IPS DF 6.9 (cell line): ENCODE measurements around the gene BRF1.

Experiments
- DNase-seq: peaks from one replicate; pipeline ENCODE4 v3.0.0-alpha.2; 2013; ENCODE audit warnings: low read depth, low spot score
- H3K27ac ChIP-seq: one replicate; pipeline ENCODE4 v1.5.1; 2013; ENCODE audit warnings: low read length, control low read depth
- H3K27me3 ChIP-seq: 2 replicates; pipeline ENCODE4 v1.6.1; 2013; ENCODE audit warnings: mild to moderate bottlenecking, low read length; ENCODE audit not compliant: control insufficient read depth, insufficient read depth
- H3K36me3 ChIP-seq: 2 replicates; pipeline ENCODE4 v1.6.1; 2013; ENCODE audit warnings: low read length; ENCODE audit not compliant: control insufficient read depth, insufficient read depth
- H3K4me1 ChIP-seq: 2 replicates; pipeline ENCODE4 v1.6.1; 2013; ENCODE audit warnings: low read length; ENCODE audit not compliant: control insufficient read depth, insufficient read depth
- H3K4me3 ChIP-seq: 2 replicates; pipeline ENCODE4 v1.5.1; 2013; ENCODE audit warnings: mild to moderate bottlenecking, low read length
- H3K9me3 ChIP-seq: 2 replicates; pipeline ENCODE4 v1.6.1; 2013; ENCODE audit warnings: low read length, inconsistent platforms; ENCODE audit not compliant: control insufficient read depth, insufficient read depth
- WGBS: extraction: QIAGEN DNeasy Blood & Tissue Kit; methylation state at CpG from one replicate; pipeline ENCODE4 v1.1.7; 2013; ENCODE audit warnings: mixed read lengths, missing lambda C conversion rate; ENCODE audit not compliant: insufficient read length, insufficient coverage; 5-methylcytosine and 5-hydroxymethylcytosine counted together

BRF1 gene

DNA sequence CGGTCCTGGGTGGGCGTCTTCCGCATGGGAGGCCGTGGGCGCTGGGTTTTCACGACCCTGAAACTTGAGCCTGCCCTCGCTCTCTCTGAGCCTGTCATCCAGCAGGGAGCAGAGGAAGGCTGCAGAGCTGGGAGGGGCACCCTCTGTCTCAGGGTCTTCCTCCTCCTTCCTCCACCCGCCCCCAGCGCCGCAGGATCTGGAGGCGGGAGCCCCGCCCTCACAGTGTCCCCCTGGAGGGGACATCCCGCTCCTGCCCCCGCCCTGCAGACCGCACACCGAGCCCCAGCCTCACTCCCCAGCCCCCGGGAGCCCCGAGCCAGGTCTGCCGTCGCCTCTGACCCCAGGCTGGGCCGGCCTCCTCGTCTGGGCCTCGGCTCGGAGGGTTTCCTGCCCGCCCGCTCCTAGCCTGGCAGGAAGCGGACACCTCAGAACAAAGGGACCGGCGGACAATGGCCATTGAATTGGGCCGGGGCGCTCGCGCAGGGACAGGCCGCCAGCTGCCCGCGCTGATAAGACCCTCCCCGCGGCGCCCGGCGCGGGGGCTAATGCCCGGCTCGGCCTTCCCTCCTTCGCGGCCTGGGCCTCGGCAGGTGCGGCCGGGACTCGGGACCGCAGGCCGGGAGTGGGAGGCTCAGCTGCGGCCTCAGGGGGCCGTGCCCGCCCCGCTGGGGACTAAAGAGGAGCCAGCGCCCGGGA is 104.4 kb downstream of the BRF1 start:
- no peak overlapping the region for H3K27ac ChIP-seq
- H3K4me3 ChIP-seq, result peak overlapping the region; percentile 6; the same call in 1 of the 2 replicates
- no peaks in the 10 kb centered on the region for H3K9me3 ChIP-seq
- WGBS, result no CpG with 5 or more reads among the region's 58 CpGs
- no peak for DNase-seq
- peaks cover 9% of the 10 kb centered on the region; the same call in 1 of the 2 replicates for H3K4me1 ChIP-seq
- H3K36me3 ChIP-seq, result no peaks in the 10 kb centered on the region
- no peaks in the 10 kb centered on the region for H3K27me3 ChIP-seq

- Histone ChIP-seq H3K4me3 (no peak overlapping the region), H3K27me3 (no peaks in the 10 kb centered on the region), H3K4me1 (peaks cover 9% of the 10 kb centered on the region; the same call in 1 of the 2 replicates), H3K27ac (no peak overlapping the region), H3K36me3 (no peaks in the 10 kb centered on the region), H3K9me3 (no peaks in the 10 kb centered on the region)
- no peak for DNase-seq
- no CpG with 5 or more reads among the region's 25 CpGs for WGBS
These were observed 105.1 kb downstream of the BRF1 start for GRCh38 chr14:105195522-105196264.

DNA sequence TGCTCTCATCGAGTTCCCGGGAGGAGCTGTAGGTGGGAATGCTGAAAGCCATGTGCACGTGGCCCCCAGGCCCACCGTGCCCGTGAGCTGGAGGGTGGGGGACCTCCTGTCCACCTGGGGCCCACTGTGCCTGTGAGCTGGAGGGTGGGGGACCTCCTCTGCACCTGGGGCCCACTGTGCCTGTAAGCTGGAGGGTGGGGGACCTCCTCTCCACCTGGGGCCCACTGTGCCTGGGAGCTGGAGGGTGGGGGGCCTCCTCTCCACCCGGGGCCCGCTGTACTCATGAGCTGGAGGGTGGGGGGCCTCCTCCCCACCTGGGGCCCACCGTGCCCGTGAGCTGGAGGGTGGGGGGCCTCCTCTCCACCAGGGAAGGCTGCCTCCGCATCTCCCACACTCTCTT is 105.8 kb downstream of the BRF1 start:
- DNase-seq, result no peak
- no peaks in the 10 kb centered on the region for H3K27me3 ChIP-seq
- no peaks in the 10 kb centered on the region for H3K36me3 ChIP-seq
- no CpG with 5 or more reads among the region's 10 CpGs for WGBS
- H3K4me3 ChIP-seq, result no peak overlapping the region
- H3K27ac ChIP-seq, result no peak overlapping the region
- no peaks in the 10 kb centered on the region for H3K9me3 ChIP-seq
- peaks cover 9% of the 10 kb centered on the region; the same call in 1 of the 2 replicates for H3K4me1 ChIP-seq

GRCh38 chr14:105193916-105194782 is 106.7 kb downstream of the BRF1 start:
- H3K27me3 ChIP-seq, result no peaks in the 10 kb centered on the region
- H3K9me3 ChIP-seq, result no peaks in the 10 kb centered on the region
- H3K4me1 ChIP-seq, result peaks cover 9% of the 10 kb centered on the region; the same call in 1 of the 2 replicates
- H3K4me3 ChIP-seq, result no peak overlapping the region
- H3K36me3 ChIP-seq, result no peaks in the 10 kb centered on the region
- no CpG with 5 or more reads among the region's 17 CpGs for WGBS
- H3K27ac ChIP-seq, result no peak overlapping the region
- no peak for DNase-seq

- Histone ChIP-seq H3K27ac (no peak overlapping the region), H3K4me3 (no peak overlapping the region), H3K27me3 (no peaks in the 10 kb centered on the region), H3K36me3 (no peaks in the 10 kb centered on the region), H3K9me3 (no peaks in the 10 kb centered on the region), H3K4me1 (peaks cover 9% of the 10 kb centered on the region; the same call in 1 of the 2 replicates)
- no peak for DNase-seq
- no CpG with 5 or more reads among the region's 29 CpGs for WGBS
These were observed 107.7 kb downstream of the BRF1 start for GRCh38 chr14:105192866-105193731.

DNA sequence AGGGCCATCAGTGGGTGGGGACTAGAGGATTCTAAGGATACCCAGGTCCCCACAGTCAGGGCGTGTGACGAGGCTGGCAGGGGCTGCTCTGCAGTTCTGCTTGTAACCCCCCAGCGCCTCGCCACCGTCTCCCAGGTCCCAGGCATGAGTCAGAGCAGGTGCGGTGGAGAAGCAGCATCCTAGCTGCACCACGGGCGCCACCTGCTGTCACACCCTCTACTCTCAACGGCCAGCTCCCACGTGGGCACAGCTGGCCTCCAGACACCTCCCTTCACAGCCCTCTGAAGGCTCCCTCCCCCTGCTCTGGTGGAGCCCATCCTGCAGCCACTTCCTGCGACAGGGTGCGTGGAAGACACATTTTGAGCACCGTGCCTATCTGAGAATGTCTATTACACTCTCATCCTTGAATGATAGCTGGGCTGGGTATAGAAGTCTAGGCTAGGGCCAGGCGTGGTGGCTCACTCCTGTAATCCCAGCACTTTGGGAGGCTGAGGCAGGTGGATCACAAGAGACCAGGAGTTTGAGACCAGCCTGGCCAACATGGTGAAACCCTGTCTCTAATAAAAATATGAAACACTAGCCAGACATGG is 112.8 kb downstream of the BRF1 start:
- no peak for DNase-seq
- H3K4me1 ChIP-seq, result peaks cover 1% of the 10 kb centered on the region; the same call in 1 of the 2 replicates
- H3K4me3 ChIP-seq, result no peak overlapping the region
- no peaks in the 10 kb centered on the region for H3K27me3 ChIP-seq
- WGBS, result no CpG with 5 or more reads among the region's 14 CpGs
- no peaks in the 10 kb centered on the region for H3K36me3 ChIP-seq
- H3K9me3 ChIP-seq, result no peaks in the 10 kb centered on the region
- H3K27ac ChIP-seq, result no peak overlapping the region

GRCh38 chr14:105187116-105187515 is 113.7 kb downstream of the BRF1 start:
- H3K9me3 ChIP-seq, result no peaks in the 10 kb centered on the region
- peaks cover 1% of the 10 kb centered on the region; the same call in 1 of the 2 replicates for H3K4me1 ChIP-seq
- H3K4me3 ChIP-seq, result no peak overlapping the region
- no peak overlapping the region for H3K27ac ChIP-seq
- H3K27me3 ChIP-seq, result no peaks in the 10 kb centered on the region
- 100% methylated on average over 1 of the region's 4 CpGs for WGBS
- H3K36me3 ChIP-seq, result no peaks in the 10 kb centered on the region
- DNase-seq, result no peak

- no CpG with 5 or more reads among the region's 4 CpGs for WGBS
- no peak overlapping the region for H3K27ac ChIP-seq
- no peak overlapping the region for H3K4me3 ChIP-seq
- no peaks in the 10 kb centered on the region for H3K36me3 ChIP-seq
- no peaks in the 10 kb centered on the region for H3K9me3 ChIP-seq
- no peak for DNase-seq
- peaks cover 1% of the 10 kb centered on the region; the same call in 1 of the 2 replicates for H3K4me1 ChIP-seq
- H3K27me3 ChIP-seq, result peaks cover 3% of the 10 kb centered on the region; the same call in 1 of the 2 replicates
These were observed 114.8 kb downstream of the BRF1 start for GRCh38 chr14:105185973-105186372.

DNA sequence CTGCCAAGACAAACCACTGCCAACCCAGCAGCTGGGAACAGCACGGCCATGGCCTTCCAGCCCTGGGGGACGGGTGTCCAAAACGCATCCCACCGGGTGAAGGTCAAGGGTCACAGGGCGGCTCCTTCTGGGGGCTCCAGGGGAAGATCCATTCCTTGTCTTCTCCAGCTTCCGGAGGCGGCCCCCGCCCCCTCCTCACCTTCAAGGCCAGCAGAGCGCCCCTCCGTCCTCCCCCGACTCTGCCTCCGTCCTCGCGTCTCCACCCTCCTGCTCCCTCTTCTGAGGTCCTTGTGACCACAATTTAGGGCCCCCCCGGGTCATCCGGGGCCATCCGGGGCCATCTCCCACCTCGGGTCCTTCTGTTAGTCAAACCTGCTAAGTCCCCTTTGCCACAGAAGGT is 115.8 kb downstream of the BRF1 start:
- Histone ChIP-seq H3K4me3 (no peak overlapping the region), H3K27me3 (peaks cover 3% of the 10 kb centered on the region; the same call in 1 of the 2 replicates), H3K9me3 (no peaks in the 10 kb centered on the region), H3K4me1 (peaks cover 1% of the 10 kb centered on the region; the same call in 1 of the 2 replicates), H3K27ac (no peak overlapping the region), H3K36me3 (no peaks in the 10 kb centered on the region)
- no CpG with 5 or more reads among the region's 18 CpGs for WGBS
- DNase-seq, result no peak
